ENCODE results near the gene NDUFAF8.

GRCh38 chr17:81250286-81251093 lies 11.4 kb downstream of the NDUFAF8 start:
- TF ChIP-seq POLR2A (IDR thresholded peaks at IDR 0.05), result no peak
- TF ChIP-seq, protein P1, sequence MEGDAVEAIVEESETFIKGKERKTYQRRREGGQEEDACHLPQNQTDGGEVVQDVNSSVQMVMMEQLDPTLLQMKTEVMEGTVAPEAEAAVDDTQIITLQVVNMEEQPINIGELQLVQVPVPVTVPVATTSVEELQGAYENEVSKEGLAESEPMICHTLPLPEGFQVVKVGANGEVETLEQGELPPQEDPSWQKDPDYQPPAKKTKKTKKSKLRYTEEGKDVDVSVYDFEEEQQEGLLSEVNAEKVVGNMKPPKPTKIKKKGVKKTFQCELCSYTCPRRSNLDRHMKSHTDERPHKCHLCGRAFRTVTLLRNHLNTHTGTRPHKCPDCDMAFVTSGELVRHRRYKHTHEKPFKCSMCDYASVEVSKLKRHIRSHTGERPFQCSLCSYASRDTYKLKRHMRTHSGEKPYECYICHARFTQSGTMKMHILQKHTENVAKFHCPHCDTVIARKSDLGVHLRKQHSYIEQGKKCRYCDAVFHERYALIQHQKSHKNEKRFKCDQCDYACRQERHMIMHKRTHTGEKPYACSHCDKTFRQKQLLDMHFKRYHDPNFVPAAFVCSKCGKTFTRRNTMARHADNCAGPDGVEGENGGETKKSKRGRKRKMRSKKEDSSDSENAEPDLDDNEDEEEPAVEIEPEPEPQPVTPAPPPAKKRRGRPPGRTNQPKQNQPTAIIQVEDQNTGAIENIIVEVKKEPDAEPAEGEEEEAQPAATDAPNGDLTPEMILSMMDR (IDR thresholded peaks at IDR 0.05), result no peak

Measured in esophagus squamous epithelium (tissue), 4 donors.